Calu3 (cell line): ENCODE results near the gene INTS3. TPM values are rescaled to one million over a fixed set of nuclear protein-coding genes. Genes with fewer than 3 reads are reported as not detected.

Experiments used
- BruUV-seq: library from RNA; stranded (reverse); fragments of 400-500 nt; replicated peaks from 2 replicates; lab custom pipeline; 2021; lab: Mats Ljungman, UMichigan
- CTCF ChIA-PET: fragments of 300-600 bp; sonication (Branson Sonifier 250); formaldehyde crosslinking; loops from one replicate; lab custom pipeline; 2022; ENCODE audit warnings: antibody characterized with exemption; lab: Charles Lee
- DNase-seq: peaks from one replicate; pipeline ENCODE4 v3.0.0; 2022
- H3K27ac Mint-ChIP-seq: one replicate; pipeline ENCODE4 v1.8.0; 2022; ENCODE audit warnings: mixed read lengths; ENCODE audit not compliant: unreplicated experiment
- H3K27me3 Mint-ChIP-seq: one replicate; pipeline ENCODE4 v1.8.0; 2022; ENCODE audit warnings: mixed read lengths; ENCODE audit not compliant: unreplicated experiment
- H3K36me3 Mint-ChIP-seq: one replicate; pipeline ENCODE4 v1.8.0; 2022; ENCODE audit warnings: mild to moderate bottlenecking, moderate library complexity, mixed read lengths; ENCODE audit not compliant: insufficient read depth, unreplicated experiment
- H3K4me1 Mint-ChIP-seq: one replicate; pipeline ENCODE4 v1.8.0; 2022; ENCODE audit warnings: mild to moderate bottlenecking, low read depth, mixed read lengths; ENCODE audit not compliant: unreplicated experiment
- H3K4me3 Mint-ChIP-seq: one replicate; pipeline ENCODE4 v1.8.0; 2022; ENCODE audit warnings: mild to moderate bottlenecking, low read depth, moderate library complexity, mixed read lengths; ENCODE audit not compliant: unreplicated experiment
- H3K9me3 Mint-ChIP-seq: one replicate; pipeline ENCODE4 v1.8.0; 2022; ENCODE audit warnings: low read depth, mixed read lengths; ENCODE audit not compliant: unreplicated experiment
- intact Hi-C: fragments of 100-400 bp; cut with micrococcal nuclease; formaldehyde crosslinking; loops from one replicate; pipeline ENCODE4 v1.10.0; 2022; ENCODE audit not compliant: unreplicated experiment
- total RNA-seq: library from RNA; stranded (reverse); gene quantifications from 2 replicates; pipeline ENCODE4 v1.2.3, GENCODE V29; 2022
- TF ChIP-seq, protein P1 (sequence below): fragments of 200-600 bp; IDR thresholded peaks from one replicate; pipeline ENCODE4 v1.8.0; 2022; ENCODE audit warnings: antibody characterized with exemption; ENCODE audit not compliant: unreplicated experiment

Gene INTS3
- total RNA-seq, 1 experiment from 2014 or later = 55.9 TPM

DNA sequence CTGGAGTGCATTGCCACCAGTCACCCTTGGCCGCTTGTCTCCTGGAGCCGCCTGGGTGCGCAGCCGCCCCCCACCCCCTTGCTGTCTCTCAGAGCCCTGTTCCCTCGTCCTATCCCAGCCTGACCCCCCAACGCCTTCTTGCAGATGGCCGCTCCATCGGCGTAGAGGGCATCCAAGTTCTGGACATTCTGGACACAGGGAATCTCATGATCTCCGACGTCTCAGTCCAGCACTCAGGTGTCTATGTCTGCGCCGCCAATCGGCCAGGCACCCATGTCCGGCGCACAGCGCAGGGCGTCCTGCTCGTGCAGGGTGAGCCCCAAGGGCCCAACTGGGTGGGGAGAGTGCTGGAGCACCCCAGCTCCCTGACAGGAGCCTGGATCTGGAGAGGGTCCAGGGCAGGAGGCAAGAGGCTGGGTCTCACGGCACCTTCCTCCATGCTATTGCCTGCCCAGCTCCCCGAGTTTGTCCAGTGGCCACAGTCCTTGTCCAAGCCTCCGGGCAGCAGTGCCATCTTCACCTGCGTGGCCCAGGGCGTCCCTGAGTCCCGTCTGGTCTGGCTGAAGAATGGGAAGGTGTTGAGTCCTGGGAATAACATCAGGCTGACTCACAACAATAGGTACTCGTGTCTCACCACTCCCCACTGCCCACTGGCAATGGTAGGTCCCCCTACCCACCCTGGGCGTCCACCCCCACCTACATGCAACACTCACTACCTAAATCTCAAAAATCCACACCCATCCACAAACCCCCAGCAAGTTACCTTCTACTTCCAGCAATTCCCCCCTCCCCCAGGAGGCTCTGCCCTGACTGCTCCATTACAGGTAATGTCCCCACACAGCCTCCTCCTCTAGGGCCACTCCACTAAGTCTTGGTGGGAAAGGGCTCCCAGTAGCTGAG, 72.0 kb downstream of the INTS3 start:
- intact Hi-C loops = no loop called here
- no peak overlapping the region for H3K27ac Mint-ChIP-seq
- H3K27me3 Mint-ChIP-seq = peaks cover 5% of the 10 kb centered on the region
- DNase-seq = no peak
- H3K4me1 Mint-ChIP-seq = no peaks in the 10 kb centered on the region
- BruUV-seq = no TSS peak
- TF ChIP-seq, protein P1, sequence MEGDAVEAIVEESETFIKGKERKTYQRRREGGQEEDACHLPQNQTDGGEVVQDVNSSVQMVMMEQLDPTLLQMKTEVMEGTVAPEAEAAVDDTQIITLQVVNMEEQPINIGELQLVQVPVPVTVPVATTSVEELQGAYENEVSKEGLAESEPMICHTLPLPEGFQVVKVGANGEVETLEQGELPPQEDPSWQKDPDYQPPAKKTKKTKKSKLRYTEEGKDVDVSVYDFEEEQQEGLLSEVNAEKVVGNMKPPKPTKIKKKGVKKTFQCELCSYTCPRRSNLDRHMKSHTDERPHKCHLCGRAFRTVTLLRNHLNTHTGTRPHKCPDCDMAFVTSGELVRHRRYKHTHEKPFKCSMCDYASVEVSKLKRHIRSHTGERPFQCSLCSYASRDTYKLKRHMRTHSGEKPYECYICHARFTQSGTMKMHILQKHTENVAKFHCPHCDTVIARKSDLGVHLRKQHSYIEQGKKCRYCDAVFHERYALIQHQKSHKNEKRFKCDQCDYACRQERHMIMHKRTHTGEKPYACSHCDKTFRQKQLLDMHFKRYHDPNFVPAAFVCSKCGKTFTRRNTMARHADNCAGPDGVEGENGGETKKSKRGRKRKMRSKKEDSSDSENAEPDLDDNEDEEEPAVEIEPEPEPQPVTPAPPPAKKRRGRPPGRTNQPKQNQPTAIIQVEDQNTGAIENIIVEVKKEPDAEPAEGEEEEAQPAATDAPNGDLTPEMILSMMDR = no peak
- CTCF ChIA-PET = no interaction called here
- no peak overlapping the region for H3K4me3 Mint-ChIP-seq
- peaks cover 15% of the 10 kb centered on the region for H3K36me3 Mint-ChIP-seq
- no peaks in the 10 kb centered on the region for H3K9me3 Mint-ChIP-seq

DNA sequence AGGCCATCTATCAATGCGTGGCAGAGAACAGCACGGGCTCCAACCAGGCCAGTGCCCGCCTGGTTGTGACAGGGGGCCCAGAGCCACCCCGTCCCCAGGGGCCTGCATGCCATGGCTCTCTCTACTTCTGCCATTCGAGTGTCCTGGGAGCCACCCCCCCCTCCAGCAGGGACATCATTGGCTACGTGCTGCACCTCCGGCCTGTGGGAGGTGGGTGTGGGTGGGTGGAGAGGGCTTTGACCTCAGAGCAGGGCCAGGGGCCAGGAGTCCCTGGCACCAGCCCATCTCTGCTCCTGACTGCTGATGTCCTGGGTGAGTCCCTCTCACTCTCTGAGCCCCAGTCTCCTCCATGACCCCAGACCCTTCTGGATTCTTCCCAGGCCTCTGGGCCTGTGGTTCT, 72.7 kb downstream of the INTS3 start:
- H3K9me3 Mint-ChIP-seq = no peaks in the 10 kb centered on the region
- no peak overlapping the region for H3K4me3 Mint-ChIP-seq
- intact Hi-C loops = no loop called here
- H3K27ac Mint-ChIP-seq = no peak overlapping the region
- no peaks in the 10 kb centered on the region for H3K4me1 Mint-ChIP-seq
- TF ChIP-seq, protein P1 = no peak
- DNase-seq = no peak
- peaks cover 12% of the 10 kb centered on the region for H3K36me3 Mint-ChIP-seq
- CTCF ChIA-PET = interaction anchor here (1.4 kb wide), 1 partner anchor 146 kb away, joined by 3 read pairs; the partner anchor contains the start of gene DENND4B
- BruUV-seq = no TSS peak
- H3K27me3 Mint-ChIP-seq = no peaks in the 10 kb centered on the region

DNA sequence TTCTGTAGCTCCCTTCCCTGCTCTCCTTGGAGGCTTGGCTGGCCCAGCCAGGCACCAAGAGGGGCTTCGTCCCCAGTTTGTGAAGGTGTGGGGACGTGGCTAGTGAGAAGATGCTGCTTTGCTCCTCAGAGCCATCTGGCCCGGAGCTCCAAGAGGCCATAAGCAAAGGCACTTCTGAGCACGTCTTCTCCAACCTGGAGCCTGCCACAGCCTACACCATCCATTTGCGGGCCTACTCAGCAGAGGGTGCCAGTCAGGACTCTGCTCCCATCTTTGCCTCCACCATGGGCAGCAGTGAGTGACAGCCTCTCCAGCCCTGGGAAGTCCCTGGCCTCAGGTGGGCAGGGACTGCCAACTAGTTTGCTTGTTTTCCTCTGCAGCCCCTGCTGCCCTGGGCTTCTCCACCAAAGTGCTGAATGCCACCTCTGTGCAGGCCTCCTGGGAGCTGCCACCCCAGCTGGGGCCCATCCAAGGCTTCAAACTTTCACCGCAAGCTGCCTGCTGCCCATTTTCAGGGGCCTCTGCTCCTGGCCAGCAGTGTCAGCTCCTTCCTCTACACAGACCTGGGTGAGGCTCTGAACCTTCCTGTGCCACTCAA, 73.3 kb downstream of the INTS3 start:
- H3K27me3 Mint-ChIP-seq = no peaks in the 10 kb centered on the region
- H3K4me3 Mint-ChIP-seq = no peak overlapping the region
- H3K36me3 Mint-ChIP-seq = peaks cover 15% of the 10 kb centered on the region
- H3K4me1 Mint-ChIP-seq = no peaks in the 10 kb centered on the region
- CTCF ChIA-PET = interaction anchor here (1.4 to 1.6 kb wide), 2 partner anchors 145 to 185 kb away, joined by 3 to 4 read pairs; partner anchors contain the start of genes DENND4B and RAB13
- H3K9me3 Mint-ChIP-seq = no peaks in the 10 kb centered on the region
- TF ChIP-seq, protein P1 = no peak
- no peak overlapping the region for H3K27ac Mint-ChIP-seq
- no peak for DNase-seq
- intact Hi-C loops = no loop called here
- no TSS peak for BruUV-seq

DNA sequence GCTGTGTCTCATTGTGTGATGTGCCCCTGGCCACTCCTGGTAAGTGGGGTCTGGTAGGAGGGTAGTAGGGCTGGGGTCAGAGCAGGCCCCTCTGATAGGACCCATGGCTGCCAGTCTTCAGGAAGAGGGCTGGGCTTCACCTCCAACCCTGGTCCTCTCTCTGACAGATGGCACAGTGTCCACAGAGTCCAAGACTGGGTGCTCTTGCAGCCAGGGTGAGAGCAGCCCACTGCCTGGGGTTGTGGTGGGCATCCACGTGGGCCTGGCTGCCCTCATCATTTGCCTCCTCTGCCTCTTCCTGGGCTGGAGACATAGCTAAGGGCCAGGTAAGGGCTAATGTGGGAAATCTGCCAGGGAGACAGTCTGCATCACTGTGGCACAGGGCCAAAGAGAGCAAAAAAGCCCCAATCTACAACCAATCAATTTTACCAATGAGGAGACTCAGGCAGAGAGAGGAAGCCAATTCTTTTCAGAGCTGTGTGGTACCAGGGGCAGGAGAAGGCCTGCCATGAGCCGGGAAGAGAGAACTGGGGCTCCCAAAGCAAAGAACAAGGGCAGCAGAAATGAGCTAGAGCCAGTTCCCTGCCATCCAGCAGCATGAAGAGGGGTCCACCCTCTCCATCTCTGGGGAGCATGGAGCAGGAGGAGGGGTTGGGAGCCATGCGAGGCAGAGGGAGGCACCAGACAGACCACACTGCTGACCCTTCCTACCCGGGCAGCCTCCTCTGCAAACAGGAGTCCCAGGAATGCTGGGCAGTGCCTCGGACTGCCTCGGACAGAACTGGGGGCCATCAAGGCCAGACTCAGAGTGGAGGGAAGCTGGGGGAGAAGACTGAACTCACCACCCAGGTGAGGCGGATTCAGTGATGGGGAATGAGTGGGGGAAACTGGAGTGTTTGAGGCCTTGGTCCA, 74.2 kb downstream of the INTS3 start:
- intact Hi-C loops = no loop called here
- H3K27ac Mint-ChIP-seq = no peak overlapping the region
- no peak overlapping the region for H3K4me3 Mint-ChIP-seq
- BruUV-seq = no TSS peak
- H3K27me3 Mint-ChIP-seq = no peaks in the 10 kb centered on the region
- no peaks in the 10 kb centered on the region for H3K4me1 Mint-ChIP-seq
- H3K36me3 Mint-ChIP-seq = peaks cover 15% of the 10 kb centered on the region
- no peak for DNase-seq
- H3K9me3 Mint-ChIP-seq = no peaks in the 10 kb centered on the region
- TF ChIP-seq, protein P1 = no peak
- CTCF ChIA-PET = interaction anchor here (1.4 to 1.6 kb wide), 2 partner anchors 145 to 184 kb away, joined by 3 to 4 read pairs; partner anchors contain the start of genes DENND4B and RAB13
